ENCODE measurements around the gene CBLN3.
"Not testable (repeated sequence)": the region's sequence is repeated elsewhere in the genome, so short reads cannot be mapped to it uniquely, and the experiment has no call there.

CBLN3 gene

GRCh38 chr14:24429395-24430142 lies at the start of gene CBLN3, which contains the start of gene KHNYN:
TSS of gene CBLN3 (minus strand) at chr14:24429668. CDS start at chr14:24429054, 614 bp downstream.
TSS of gene KHNYN (plus strand) at chr14:24429954. CDS start at chr14:24430731, 777 bp downstream.
- Histone ChIP-seq H3K4me2 (peak within 1 kb of the TSS; percentile 99), H3K9me3 (no peaks in the 10 kb centered on the region), H3K36me3 (peaks cover 24% of the 10 kb centered on the region), H3K4me3 (peak within 1 kb of the TSS; percentile 87), H4K20me1 (peaks cover 21% of the 10 kb centered on the region), H3K27ac (peak within 1 kb of the TSS; percentile 98), H3K9ac (peak within 1 kb of the TSS; percentile 97), H3K27me3 (no peaks in the 10 kb centered on the region), H3K4me1 (peaks cover 88% of the 10 kb centered on the region)
- TF ChIP-seq Cebpa-rat (IDR thresholded peaks at IDR 0.05): no peak

GRCh38 chr14:24475261-24475660 lies 45.8 kb upstream of the CBLN3 start:
- Histone ChIP-seq H3K27me3 (no peaks in the 10 kb centered on the region), H3K27ac (no peak overlapping the region), H3K9ac (no peak overlapping the region), H3K4me2 (no peak overlapping the region), H3K4me3 (no peak overlapping the region), H3K9me3 (no peaks in the 10 kb centered on the region; the same call in 1 of the 2 replicates), H3K4me1 (no peaks in the 10 kb centered on the region), H3K36me3 (no peaks in the 10 kb centered on the region), H4K20me1 (no peaks in the 10 kb centered on the region)
- no peak for TF ChIP-seq Cebpa-rat (IDR thresholded peaks at IDR 0.05)

GRCh38 chr14:24473211-24473610 lies 43.7 kb upstream of the CBLN3 start:
- Histone ChIP-seq H3K27me3 (no peaks in the 10 kb centered on the region), H3K36me3 (no peaks in the 10 kb centered on the region), H3K4me2 (no peak overlapping the region), H4K20me1 (no peaks in the 10 kb centered on the region), H3K9ac (no peak overlapping the region), H3K27ac (no peak overlapping the region), H3K4me1 (no peaks in the 10 kb centered on the region), H3K9me3 (no peaks in the 10 kb centered on the region; the same call in 1 of the 2 replicates), H3K4me3 (no peak overlapping the region)
- no peak for TF ChIP-seq Cebpa-rat (IDR thresholded peaks at IDR 0.05)

GRCh38 chr14:24470450-24470849 lies 41.0 kb upstream of the CBLN3 start:
- not testable (repeated sequence) for H3K4me2 ChIP-seq, H4K20me1 ChIP-seq, H3K36me3 ChIP-seq, H3K27me3 ChIP-seq, H3K9ac ChIP-seq, H3K9me3 ChIP-seq, H3K4me1 ChIP-seq, H3K27ac ChIP-seq, H3K4me3 ChIP-seq

GRCh38 chr14:24465805-24466204 lies 36.3 kb upstream of the CBLN3 start:
- Histone ChIP-seq H3K27me3 (no peaks in the 10 kb centered on the region), H3K27ac (no peak overlapping the region), H3K4me1 (no peaks in the 10 kb centered on the region), H3K4me3 (no peak overlapping the region), H3K4me2 (no peak overlapping the region), H3K36me3 (no peaks in the 10 kb centered on the region), H3K9me3 (no peaks in the 10 kb centered on the region), H3K9ac (no peak overlapping the region), H4K20me1 (no peaks in the 10 kb centered on the region)
- no peak for TF ChIP-seq Cebpa-rat (IDR thresholded peaks at IDR 0.05)

- Histone ChIP-seq H3K9ac (no peak overlapping the region), H3K4me2 (no peak overlapping the region), H3K4me3 (no peak overlapping the region), H3K27me3 (no peaks in the 10 kb centered on the region), H3K36me3 (no peaks in the 10 kb centered on the region), H3K4me1 (0 out of 2 replicates have a peak, but pooled peaks cover under 1% of the 10 kb centered on the region), H3K27ac (no peak overlapping the region), H4K20me1 (no peaks in the 10 kb centered on the region), H3K9me3 (no peaks in the 10 kb centered on the region)
- TF ChIP-seq Cebpa-rat (IDR thresholded peaks at IDR 0.05): no peak
These were observed 35.9 kb upstream of the CBLN3 start for GRCh38 chr14:24465368-24465767.

GRCh38 chr14:24463884-24464785 lies 34.7 kb upstream of the CBLN3 start:
- Histone ChIP-seq H3K4me1 (peaks cover 13% of the 10 kb centered on the region), H3K4me2 (no peak overlapping the region), H3K9ac (no peak overlapping the region), H3K36me3 (no peaks in the 10 kb centered on the region), H3K27me3 (no peaks in the 10 kb centered on the region), H4K20me1 (no peaks in the 10 kb centered on the region), H3K27ac (no peak overlapping the region), H3K4me3 (no peak overlapping the region), H3K9me3 (no peaks in the 10 kb centered on the region)
- no peak for TF ChIP-seq Cebpa-rat (IDR thresholded peaks at IDR 0.05)

GRCh38 chr14:24463017-24463883 lies 33.8 kb upstream of the CBLN3 start:
- no peak overlapping the region for H3K4me2 ChIP-seq
- H3K9ac ChIP-seq: no peak overlapping the region
- H3K9me3 ChIP-seq: no peaks in the 10 kb centered on the region
- H3K4me3 ChIP-seq: no peak overlapping the region
- peaks cover 22% of the 10 kb centered on the region for H3K4me1 ChIP-seq
- H4K20me1 ChIP-seq: no peaks in the 10 kb centered on the region
- H3K27me3 ChIP-seq: no peaks in the 10 kb centered on the region
- no peaks in the 10 kb centered on the region for H3K36me3 ChIP-seq
- TF ChIP-seq Cebpa-rat (IDR thresholded peaks at IDR 0.05): no peak
- no peak overlapping the region for H3K27ac ChIP-seq

- H3K9ac ChIP-seq: no peak overlapping the region
- H3K27me3 ChIP-seq: no peaks in the 10 kb centered on the region
- no peaks in the 10 kb centered on the region for H4K20me1 ChIP-seq
- no peak overlapping the region for H3K4me3 ChIP-seq
- H3K4me1 ChIP-seq: peaks cover 28% of the 10 kb centered on the region
- H3K9me3 ChIP-seq: no peaks in the 10 kb centered on the region
- no peak overlapping the region for H3K27ac ChIP-seq
- H3K4me2 ChIP-seq: no peak overlapping the region
- TF ChIP-seq Cebpa-rat (IDR thresholded peaks at IDR 0.05): no peak
- H3K36me3 ChIP-seq: no peaks in the 10 kb centered on the region
These were observed 31.9 kb upstream of the CBLN3 start for GRCh38 chr14:24461336-24461735.

Measured in BLaER1 (cell line).